HG03571 (cell line): ENCODE data around the gene MYL10.

Experiments
- ATAC-seq: cut with Tn5 transposase; IDR thresholded peaks from one replicate; pipeline ENCODE4 v1.9.1; 2021; ENCODE audit not compliant: unreplicated experiment

The MYL10 gene

GRCh38 chr7:101629171-101629570 lies at the start of gene MYL10:
TSS of gene MYL10 (minus strand) at chr7:101629296. CDS start at chr7:101629118, 178 bp downstream.
- no peak for ATAC-seq

GRCh38 chr7:101678658-101679057 lies 49.6 kb upstream of the MYL10 start:
- no peak for ATAC-seq

GRCh38 chr7:101677797-101678479 lies 48.8 kb upstream of the MYL10 start:
- no peak for ATAC-seq

GRCh38 chr7:101677391-101677790 lies 48.3 kb upstream of the MYL10 start:
- ATAC-seq = no peak

GRCh38 chr7:101676956-101677355 lies 47.9 kb upstream of the MYL10 start:
- ATAC-seq = no peak

GRCh38 chr7:101676062-101676598 lies 47.0 kb upstream of the MYL10 start:
- no peak for ATAC-seq

- ATAC-seq = no peak
These were observed 45.3 kb upstream of the MYL10 start for GRCh38 chr7:101674439-101674838.

- ATAC-seq = no peak
These were observed 44.9 kb upstream of the MYL10 start for GRCh38 chr7:101673951-101674350.

GRCh38 chr7:101673315-101673714 lies 44.2 kb upstream of the MYL10 start:
- ATAC-seq = no peak

- no peak for ATAC-seq
These were observed 42.6 kb upstream of the MYL10 start for GRCh38 chr7:101671371-101672356.

- no peak for ATAC-seq
These were observed 40.2 kb upstream of the MYL10 start for GRCh38 chr7:101669307-101669706.

GRCh38 chr7:101668726-101669125 lies 39.6 kb upstream of the MYL10 start:
- no peak for ATAC-seq

- no peak for ATAC-seq
These were observed 38.8 kb upstream of the MYL10 start for GRCh38 chr7:101667920-101668319.

GRCh38 chr7:101667399-101667798 lies 38.3 kb upstream of the MYL10 start:
- ATAC-seq = no peak

GRCh38 chr7:101666741-101667140 lies 37.6 kb upstream of the MYL10 start:
- ATAC-seq = no peak

GRCh38 chr7:101666293-101666692 lies 37.2 kb upstream of the MYL10 start:
- ATAC-seq = no peak

- no peak for ATAC-seq
These were observed 35.9 kb upstream of the MYL10 start for GRCh38 chr7:101664893-101665471.

GRCh38 chr7:101664436-101664835 lies 35.3 kb upstream of the MYL10 start:
- no peak for ATAC-seq

- ATAC-seq = no peak
These were observed 34.7 kb upstream of the MYL10 start for GRCh38 chr7:101663747-101664146.

GRCh38 chr7:101662447-101662998 lies 33.4 kb upstream of the MYL10 start:
- ATAC-seq = no peak

GRCh38 chr7:101659706-101660105 lies 30.6 kb upstream of the MYL10 start:
- no peak for ATAC-seq
